ENCODE data around the gene KMT5C.

- TF ChIP-seq POLR2A (IDR thresholded peaks at IDR 0.05) (no peak), CTCF (IDR thresholded peaks at IDR 0.05) (no peak), EP300 (IDR thresholded peaks at IDR 0.05) (no peak), POLR2AphosphoS5 (IDR thresholded peaks at IDR 0.05) (no peak)
Measured at GRCh38 chr19:55314396-55314795, 25.3 kb upstream of the KMT5C start.

All from upper lobe of left lung (tissue), 4 donors.